Activated CD8-positive, alpha-beta memory T cell treated with anti-CD3 and anti-CD28 coated beads for 36 hours (primary cell): ENCODE measurements around the gene YTHDC1. TPM values are rescaled to one million over a fixed set of nuclear protein-coding genes. Genes with fewer than 3 reads are reported as not detected.

ENCODE experiments used
- total RNA-seq, 2 experiments: library from RNA; stranded (reverse); gene quantifications; one replicate each; pipeline ENCODE4 v1.2.3, GENCODE V29; 2021

The YTHDC1 gene
- total RNA-seq, 2 experiments from 2014 or later: 66.0 to 70.7 TPM

Other genes with a start within 250 kb of the YTHDC1 start
- gene TMPRSS11F, start 220.2 kb downstream of the YTHDC1 start, total RNA-seq: not detected
- not detected for gene TMPRSS11B, start 104.4 kb downstream of the YTHDC1 start, total RNA-seq
- gene TMPRSS11E, start 97.4 kb upstream of the YTHDC1 start, total RNA-seq: under 1 TPM; 0.15 TPM
- gene UGT2B17, start 226.2 kb upstream of the YTHDC1 start, total RNA-seq: not detected